Testis (tissue), 3 donors: Measurements from ENCODE around the gene PRKACG. TPM values are rescaled to one million over a fixed set of nuclear protein-coding genes. Genes with fewer than 3 reads are reported as not detected.

ENCODE experiments used
- DNase-seq: peaks from one replicate; pipeline ENCODE4 v3.0.0-alpha.2; 2019
- H3K27ac ChIP-seq, 2 donors: fragments of 200-600 bp; sonication (generic); one replicate each; pipeline ENCODE4 v1.5.1; 2019
- H3K27me3 ChIP-seq: fragments of 200-600 bp; sonication (generic); one replicate; pipeline ENCODE4 v1.5.1; 2019
- H3K36me3 ChIP-seq: fragments of 200-600 bp; sonication (generic); one replicate; pipeline ENCODE4 v1.5.1; 2017; ENCODE audit warnings: low read depth; ENCODE audit errors: missing control alignments
- H3K4me1 ChIP-seq: fragments of 200-600 bp; sonication (generic); one replicate; pipeline ENCODE4 v1.5.1; 2019
- H3K4me3 ChIP-seq, 2 donors: fragments of 200-600 bp; sonication (generic); one replicate each; pipeline ENCODE4 v1.5.1; 2017 to 2019
- H3K9me3 ChIP-seq: fragments of 200-600 bp; sonication (generic); one replicate; pipeline ENCODE4 v1.5.1; 2017
- POLR2A ChIP-seq: fragments of 450-650 bp; IDR thresholded peaks from one replicate; pipeline ENCODE4 v1.6.1; 2017; ENCODE audit warnings: antibody characterized with exemption, mild to moderate bottlenecking, moderate library complexity
- WGBS, 2 donors: methylation state at CpG; one replicate each; pipeline ENCODE4 v1.1.5; 2018; 5-methylcytosine and 5-hydroxymethylcytosine counted together
- intact Hi-C: fragments of 100-400 bp; cut with DNase I; formaldehyde crosslinking; loops from one replicate; pipeline ENCODE4 v1.15.1; 2023; ENCODE audit warnings: low total_unique reads
- polyA plus RNA-seq: library from polyadenylated mRNA; stranded (reverse); fragments of 350-450 nt; fragmentation: Illumina TruSeq; extraction: RNeasy Lipid Tissue Mini Kit (QIAGEN cat#74804); gene quantifications from one replicate; pipeline ENCODE4 v1.2.3, GENCODE V29; 2014; ENCODE audit warnings: low read depth, low replicate concordance; ENCODE audit not compliant: insufficient read depth
- total RNA-seq, 2 donors: library from RNA; depleted of rRNA; stranded (reverse); fragments of >200 nt; gene quantifications; one replicate each; pipeline ENCODE4 v1.2.3, GENCODE V29; 2016
- TF ChIP-seq, protein P1 (sequence below), 3 experiments: fragments of 450-650 bp in 2 of 3; fragments of 200-600 bp in 1 of 3; sonication (generic) in 1 of 3; IDR thresholded peaks; one replicate each; pipeline ENCODE4 v1.5.1; 2016 to 2019; ENCODE audit warnings: antibody characterized with exemption in 3 of 3, mild to moderate bottlenecking in 2 of 3, moderate library complexity in 1 of 3

The PRKACG gene
- total and polyA plus RNA-seq, 3 donors from 2014 or later, result 14.0 to 46.5 (median 14.2) TPM

DNA sequence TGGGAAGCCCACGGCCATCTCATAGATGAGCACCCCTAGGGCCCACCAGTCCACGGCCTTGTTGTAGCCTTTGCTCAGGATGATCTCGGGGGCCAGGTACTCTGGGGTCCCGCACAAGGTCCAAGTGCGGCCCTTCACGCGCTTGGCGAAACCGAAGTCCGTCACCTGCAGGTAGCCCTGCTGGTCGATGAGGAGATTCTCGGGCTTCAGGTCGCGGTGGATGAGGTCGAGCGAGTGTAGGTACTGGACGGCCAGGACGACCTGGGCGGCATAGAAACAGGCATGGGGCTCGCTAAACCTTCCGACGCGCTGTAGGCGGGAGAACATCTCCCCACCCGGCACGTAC is 558 bp downstream of the PRKACG start:
- Histone ChIP-seq H3K4me3 (peak overlapping the region; percentile 37 to 41), H3K27me3 (no peaks in the 10 kb centered on the region), H3K36me3 (no peaks in the 10 kb centered on the region), H3K4me1 (no peaks in the 10 kb centered on the region), H3K27ac (no peak overlapping the region), H3K9me3 (no peaks in the 10 kb centered on the region)
- WGBS, 2 donors, result 75 to 82% methylated on average over 22 to 26 of the region's 26 CpGs
- intact Hi-C loops, result no loop called here
- DNase-seq, result no peak
- TF ChIP-seq, protein P1, sequence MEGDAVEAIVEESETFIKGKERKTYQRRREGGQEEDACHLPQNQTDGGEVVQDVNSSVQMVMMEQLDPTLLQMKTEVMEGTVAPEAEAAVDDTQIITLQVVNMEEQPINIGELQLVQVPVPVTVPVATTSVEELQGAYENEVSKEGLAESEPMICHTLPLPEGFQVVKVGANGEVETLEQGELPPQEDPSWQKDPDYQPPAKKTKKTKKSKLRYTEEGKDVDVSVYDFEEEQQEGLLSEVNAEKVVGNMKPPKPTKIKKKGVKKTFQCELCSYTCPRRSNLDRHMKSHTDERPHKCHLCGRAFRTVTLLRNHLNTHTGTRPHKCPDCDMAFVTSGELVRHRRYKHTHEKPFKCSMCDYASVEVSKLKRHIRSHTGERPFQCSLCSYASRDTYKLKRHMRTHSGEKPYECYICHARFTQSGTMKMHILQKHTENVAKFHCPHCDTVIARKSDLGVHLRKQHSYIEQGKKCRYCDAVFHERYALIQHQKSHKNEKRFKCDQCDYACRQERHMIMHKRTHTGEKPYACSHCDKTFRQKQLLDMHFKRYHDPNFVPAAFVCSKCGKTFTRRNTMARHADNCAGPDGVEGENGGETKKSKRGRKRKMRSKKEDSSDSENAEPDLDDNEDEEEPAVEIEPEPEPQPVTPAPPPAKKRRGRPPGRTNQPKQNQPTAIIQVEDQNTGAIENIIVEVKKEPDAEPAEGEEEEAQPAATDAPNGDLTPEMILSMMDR (IDR thresholded peaks at IDR 0.05), result no peak
- no peak for TF ChIP-seq POLR2A

DNA sequence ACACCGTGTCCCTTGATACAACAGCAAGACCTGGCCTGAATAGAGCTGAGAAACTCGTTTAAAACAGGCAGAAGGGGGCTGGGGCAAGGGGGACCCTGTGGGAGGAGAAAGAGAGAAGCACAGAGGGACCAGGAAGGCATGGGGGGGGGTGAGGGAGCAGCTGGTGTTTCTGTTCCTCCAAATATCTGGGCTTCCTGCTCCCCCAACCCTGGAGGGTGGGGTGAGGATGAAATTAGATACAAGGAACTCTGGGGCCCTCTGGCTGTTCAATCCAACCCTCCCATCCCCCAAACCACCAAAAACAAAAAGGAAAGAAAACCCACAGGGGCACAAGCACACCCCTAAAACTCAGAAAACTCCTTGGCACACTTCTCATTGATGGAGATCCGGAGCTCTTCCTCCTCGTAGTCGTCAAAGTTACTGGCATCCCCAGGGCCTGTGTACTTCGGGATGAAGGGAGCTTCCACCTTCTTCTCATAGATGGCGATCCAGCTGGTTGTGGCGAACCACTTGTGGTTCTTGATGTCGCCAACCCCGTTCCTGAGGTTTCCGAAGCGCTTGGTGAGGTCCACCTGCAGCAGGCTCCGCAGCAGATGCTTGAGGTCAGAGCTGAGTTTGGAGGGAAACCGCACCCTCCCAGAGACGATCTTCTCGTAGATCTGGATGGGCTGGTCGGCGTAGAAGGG is 1.1 kb downstream of the PRKACG start:
- TF ChIP-seq, protein P1 (IDR thresholded peaks at IDR 0.05), result no peak
- TF ChIP-seq POLR2A, result no peak
- 57 to 62% methylated on average over 15 to 18 of the region's 18 CpGs for whole genome bisulfite sequencing, 2 donors
- intact Hi-C loops, result no loop called here

DNA sequence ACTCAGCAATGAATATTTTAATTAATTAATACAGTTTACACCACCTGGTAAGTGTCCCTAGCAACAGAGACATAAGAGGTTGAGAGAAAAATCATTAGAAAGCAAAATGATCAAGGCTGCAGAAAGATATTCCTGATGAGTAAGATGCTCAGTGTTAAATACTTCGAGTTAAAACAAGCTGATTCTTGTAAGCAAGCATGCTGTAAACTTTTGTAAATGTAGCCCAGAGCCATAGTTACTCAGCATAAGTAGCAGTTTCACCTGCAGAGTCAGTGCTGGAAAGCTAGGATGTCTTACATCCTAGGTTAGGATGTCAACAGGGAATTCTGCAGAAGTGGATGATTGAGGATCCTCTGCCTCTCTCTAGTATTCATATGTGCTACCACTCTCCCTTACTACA is 4.2 kb downstream of the PRKACG start:
- WGBS, 2 donors, result 88 to 94% methylated on average over 1 of the region's 1 CpG

More for the DNA sequence above, 1.1 kb downstream of the PRKACG start:
- H3K4me3 ChIP-seq, result peak overlapping the region in 1 of 2 donors; percentile 41
- H3K9me3 ChIP-seq, result no peaks in the 10 kb centered on the region
- H3K27ac ChIP-seq, result no peak overlapping the region
- no peaks in the 10 kb centered on the region for H3K27me3 ChIP-seq
- H3K4me1 ChIP-seq, result no peaks in the 10 kb centered on the region
- no peaks in the 10 kb centered on the region for H3K36me3 ChIP-seq
- DNase-seq, result no peak

DNA sequence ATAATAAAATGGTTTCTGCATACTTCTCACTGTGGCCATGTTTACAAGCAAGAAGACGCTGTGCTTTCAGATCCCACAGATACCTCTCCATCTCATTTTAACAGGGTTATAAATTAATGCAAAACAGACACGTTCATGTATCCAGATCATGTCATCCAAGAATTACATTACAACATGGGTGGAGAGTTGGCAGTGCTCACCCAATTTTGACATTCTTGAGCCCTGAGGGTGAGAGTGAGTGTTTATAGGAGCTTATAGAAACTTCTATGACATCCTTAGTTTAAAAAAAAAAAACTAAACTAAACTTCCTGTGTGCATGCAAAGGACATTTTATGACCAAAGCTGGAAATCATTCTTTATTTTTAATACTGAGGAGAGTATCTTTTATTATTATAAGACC is 9.1 kb downstream of the PRKACG start:
- intact Hi-C loops, result loop anchor here (10.0 kb wide), 1 partner anchor 420 kb away; no protein-coding TSS in a partner anchor
- H3K36me3 ChIP-seq, result no peaks in the 10 kb centered on the region
- no peak overlapping the region for H3K27ac ChIP-seq
- WGBS, 2 donors, result 73 to 87% methylated on average over 2 of the region's 2 CpGs
- no peaks in the 10 kb centered on the region for H3K27me3 ChIP-seq
- no peak for DNase-seq
- no peaks in the 10 kb centered on the region for H3K4me1 ChIP-seq
- no peak overlapping the region for H3K4me3 ChIP-seq
- no peak for TF ChIP-seq POLR2A
- TF ChIP-seq, protein P1 (IDR thresholded peaks at IDR 0.05), result no peak
- no peaks in the 10 kb centered on the region for H3K9me3 ChIP-seq

More for the DNA sequence above, 4.2 kb downstream of the PRKACG start:
- H3K27ac ChIP-seq, result no peak overlapping the region
- intact Hi-C loops, result loop anchor here (10.0 kb wide), 1 partner anchor 425 kb away; no protein-coding TSS in a partner anchor
- H3K27me3 ChIP-seq, result no peaks in the 10 kb centered on the region
- no peak for TF ChIP-seq POLR2A
- TF ChIP-seq, protein P1 (IDR thresholded peaks at IDR 0.05), result no peak
- H3K9me3 ChIP-seq, result no peaks in the 10 kb centered on the region
- no peaks in the 10 kb centered on the region for H3K4me1 ChIP-seq
- no peaks in the 10 kb centered on the region for H3K36me3 ChIP-seq
- no peak overlapping the region for H3K4me3 ChIP-seq
- DNase-seq, result no peak

DNA sequence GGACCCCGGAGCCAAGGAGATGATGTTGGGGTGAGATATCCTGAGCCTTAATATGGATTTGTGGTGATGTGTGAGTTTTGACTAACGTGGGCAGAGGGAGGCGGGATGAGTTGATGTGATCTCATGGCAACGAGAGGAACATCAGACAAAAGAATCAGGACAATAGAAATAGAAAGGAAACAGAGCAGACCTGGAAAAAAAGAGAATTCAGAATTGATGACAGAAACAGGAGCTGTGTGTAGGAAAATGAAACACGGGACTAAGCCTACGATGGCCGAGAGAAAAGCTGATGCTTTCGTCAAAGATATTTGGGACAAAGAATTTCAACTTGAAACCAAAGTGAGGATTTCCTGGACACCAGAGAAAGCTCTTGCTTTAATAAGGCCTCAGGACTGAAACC is 10.9 kb downstream of the PRKACG start:
- intact Hi-C loops, result loop anchor here (10.0 kb wide), 1 partner anchor 418 kb away; no protein-coding TSS in a partner anchor
- no peaks in the 10 kb centered on the region for H3K4me1 ChIP-seq
- no peak for TF ChIP-seq POLR2A
- TF ChIP-seq, protein P1 (IDR thresholded peaks at IDR 0.05), result no peak

More for the DNA sequence above, 10.9 kb downstream of the PRKACG start:
- H3K27me3 ChIP-seq, result no peaks in the 10 kb centered on the region
- H3K36me3 ChIP-seq, result no peaks in the 10 kb centered on the region
- H3K4me3 ChIP-seq, result no peak overlapping the region
- 82 to 86% methylated on average over 8 of the region's 8 CpGs for WGBS, 2 donors
- DNase-seq, result no peak
- no peaks in the 10 kb centered on the region for H3K9me3 ChIP-seq
- no peak overlapping the region for H3K27ac ChIP-seq
